Measurements from ENCODE around the gene CSRNP3. TPM values are rescaled to one million over a fixed set of nuclear protein-coding genes. Genes with fewer than 3 reads are reported as not detected.

CSRNP3 gene
- total and polyA plus RNA-seq, 10 of the 15 experiments (the other 5 are each of a cell fraction or from before 2014, with no cell fraction given) = 0.03 to 5.2 (median 0.11) TPM; not detected in 1

GRCh38 chr2:165575044-165575615, 105.6 kb downstream of the CSRNP3 start:
- WGBS (ENCODE audit: insufficient coverage, insufficient replicate concordance, low lambda C conversion rate, missing lambda C conversion rate) = 25% methylated on average over 2 of the region's 2 CpGs
- ATAC-seq = no peak
- ChIA-PET CTCF (interaction anchor here (0.6 to 1.8 kb wide), 11 partner anchors 9 to 173 kb away, joined by 3 to 12 read pairs (median 4); no protein-coding TSS in a partner anchor), SMC1A (ENCODE audit: uncharacterized antibody, unreplicated experiment) (interaction anchor here (0.7 to 4.9 kb wide), 30 partner anchors 10 to 299 kb away, joined by 3 to 75 read pairs (median 4); no protein-coding TSS in a partner anchor), POLR2A (interaction anchor here (0.8 to 1.7 kb wide), 6 partner anchors 13 to 31 kb away, joined by 3 to 6 read pairs (median 4); no protein-coding TSS in a partner anchor), RAD21 (ENCODE audit: unreplicated experiment) (interaction anchor here (0.7 to 3.6 kb wide), 15 partner anchors 10 to 173 kb away, joined by 3 to 21 read pairs (median 5); no protein-coding TSS in a partner anchor)
- TF ChIP-seq HDGF (IDR thresholded peaks at IDR 0.05) (no peak), DPF2 (IDR thresholded peaks at IDR 0.05) (no peak), SUZ12 (IDR thresholded peaks at IDR 0.05; ENCODE audit: unreplicated experiment) (no peak), IRF3 (IDR thresholded peaks at IDR 0.05) (no peak), STAT3 (IDR thresholded peaks at IDR 0.05; ENCODE audit: low read depth, low read length) (no peak), MXI1 (IDR thresholded peaks at IDR 0.05; ENCODE audit: low read depth, low read length) (no peak), E4F1 (IDR thresholded peaks at IDR 0.05; ENCODE audit: borderline replicate concordance, partially characterized antibody) (no peak), FOS (IDR thresholded peaks at IDR 0.05; ENCODE audit: borderline replicate concordance, extremely low read depth, insufficient read length) (no peak), SKIL (IDR thresholded peaks at IDR 0.05; ENCODE audit: low read depth, poor library complexity, severe bottlenecking) (no peak), POLR2A (IDR thresholded peaks at IDR 0.05; ENCODE audit: low read depth, low read length) (no peak), CREB1 (IDR thresholded peaks at IDR 0.05; ENCODE audit: low read depth) (no peak), WRNIP1 (IDR thresholded peaks at IDR 0.05; ENCODE audit: borderline replicate concordance, low read depth, low read length) (no peak), CHD2 (IDR thresholded peaks at IDR 0.05; ENCODE audit: borderline replicate concordance, low read depth, low read length) (no peak), GATAD2B (conservative IDR thresholded peaks at IDR 0.05; ENCODE audit: low read depth) (no peak), NFYA (IDR thresholded peaks at IDR 0.05; ENCODE audit: borderline replicate concordance, low read depth, low read length) (no peak)
- no peak overlapping the region for H3K4me2 ChIP-seq (ENCODE audit: control insufficient read depth, insufficient read depth)
- DNase-seq (ENCODE audit: low read depth, low spot score) = no peak
- H4K20me1 ChIP-seq (ENCODE audit: control insufficient read depth, insufficient read depth) = no peaks in the 10 kb centered on the region
- no peak overlapping the region for H3K9ac ChIP-seq (ENCODE audit: control insufficient read depth, insufficient read depth, low read length)
- H3K9me3 ChIP-seq (replicated peaks; ENCODE audit: control insufficient read depth, insufficient read depth, low read length) = no peaks in the 10 kb centered on the region
- FAIRE-seq = no peak
- BruUV-seq (replicated peaks) = no TSS peak
- intact Hi-C loops (cut with micrococcal nuclease; ENCODE audit: unreplicated experiment) = no loop called here
- H3K4me3 ChIP-seq = no peak overlapping the region
- no peaks in the 10 kb centered on the region for H3K36me3 ChIP-seq (ENCODE audit: control insufficient read depth in 2 of 2, insufficient read depth in 2 of 2, low read length in 1 of 2)
- H3K4me1 ChIP-seq (ENCODE audit: control insufficient read depth, insufficient read depth, low read length) = no peaks in the 10 kb centered on the region
- H2AFZ ChIP-seq (ENCODE audit: control insufficient read depth, low read depth, low read length) = no peak overlapping the region
- H3K79me2 ChIP-seq (ENCODE audit: control insufficient read depth, insufficient read depth, low read length) = no peaks in the 10 kb centered on the region
- in situ Hi-C loops (cut with MboI) = no loop called here
- no peak overlapping the region for H3K27ac ChIP-seq (ENCODE audit: control insufficient read depth, insufficient read depth)
- H3K27me3 ChIP-seq (replicated peaks in 1 of 2; ENCODE audit: control insufficient read depth in 2 of 2, insufficient read depth in 2 of 2, low read length in 1 of 2) = no peaks in the 10 kb centered on the region

All from GM12878 (cell line).